Measurements from ENCODE around the gene SLC22A16. TPM values are rescaled to one million over a fixed set of nuclear protein-coding genes. Genes with fewer than 3 reads are reported as not detected.

The SLC22A16 gene
- polyA plus RNA-seq, 3 donors = 0.08 to 0.21 TPM; not detected in 1

- WGBS, 3 donors = 78 to 84% (median 81%) methylated on average over 3 of the region's 3 CpGs
- no peak overlapping the region for H3K27ac ChIP-seq (ENCODE audit: low read depth, low read length)
Measured at GRCh38 chr6:110418594-110418993, 57.8 kb downstream of the SLC22A16 start.

- WGBS, 3 donors = 33 to 49% (median 41%) methylated on average over 12 of the region's 12 CpGs
- H3K27ac ChIP-seq (ENCODE audit: low read depth, low read length) = no peak within 1 kb of the TSS
Measured at GRCh38 chr6:110415086-110415916, 61.1 kb downstream of the SLC22A16 start, which contains the start of gene DDO. TSS of gene DDO (minus strand) at chr6:110415575. CDS start at chr6:110413462, 2,113 bp downstream.

GRCh38 chr6:110414669-110415068, 61.7 kb downstream of the SLC22A16 start:
- WGBS, 3 donors = 44 to 78% (median 59%) methylated on average over 4 of the region's 4 CpGs
- H3K27ac ChIP-seq (ENCODE audit: low read depth, low read length) = no peak overlapping the region

- 87 to 92% (median 88%) methylated on average over 8 of the region's 8 CpGs for WGBS, 3 donors
- no peak overlapping the region for H3K27ac ChIP-seq (ENCODE audit: low read depth, low read length)
Measured at GRCh38 chr6:110412360-110412759, 64.1 kb downstream of the SLC22A16 start.

- WGBS, 3 donors = 53 to 70% (median 61%) methylated on average over 4 of the region's 4 CpGs
- H3K27ac ChIP-seq (ENCODE audit: low read depth, low read length) = no peak overlapping the region
Measured at GRCh38 chr6:110410511-110410910, 65.9 kb downstream of the SLC22A16 start.

- H3K27ac ChIP-seq (ENCODE audit: low read depth, low read length) = no peak overlapping the region
Measured at GRCh38 chr6:110409794-110410193, 66.6 kb downstream of the SLC22A16 start.

- no peak overlapping the region for H3K27ac ChIP-seq (ENCODE audit: low read depth, low read length)
- WGBS, 3 donors = 72 to 80% (median 77%) methylated on average over 6 of the region's 6 CpGs
Measured at GRCh38 chr6:110408901-110409300, 67.5 kb downstream of the SLC22A16 start.

- 43 to 56% (median 48%) methylated on average over 8 of the region's 8 CpGs for WGBS, 3 donors
- H3K27ac ChIP-seq (ENCODE audit: low read depth, low read length) = no peak overlapping the region
Measured at GRCh38 chr6:110404607-110405006, 71.8 kb downstream of the SLC22A16 start.

- WGBS, 3 donors = 86 to 88% (median 88%) methylated on average over 4 of the region's 4 CpGs
- no peak overlapping the region for H3K27ac ChIP-seq (ENCODE audit: low read depth, low read length)
Measured at GRCh38 chr6:110401585-110402176, 74.7 kb downstream of the SLC22A16 start.

GRCh38 chr6:110400208-110400607, 76.2 kb downstream of the SLC22A16 start:
- 51 to 69% (median 59%) methylated on average over 15 to 18 of the region's 18 CpGs for WGBS, 3 donors
- H3K27ac ChIP-seq (ENCODE audit: low read depth, low read length) = no peak overlapping the region

- no peak overlapping the region for H3K27ac ChIP-seq (ENCODE audit: low read depth, low read length)
- 23 to 40% (median 24%) methylated on average over 42 to 43 of the region's 43 CpGs for WGBS, 3 donors
Measured at GRCh38 chr6:110399219-110400071, 77.0 kb downstream of the SLC22A16 start.

GRCh38 chr6:110398778-110399177, 77.6 kb downstream of the SLC22A16 start:
- WGBS, 3 donors = 61 to 91% (median 79%) methylated on average over 4 of the region's 4 CpGs
- H3K27ac ChIP-seq (ENCODE audit: low read depth, low read length) = no peak overlapping the region

GRCh38 chr6:110395221-110395620, 81.2 kb downstream of the SLC22A16 start:
- 40 to 69% (median 44%) methylated on average over 4 of the region's 4 CpGs for WGBS, 3 donors

GRCh38 chr6:110394409-110394808, 82.0 kb downstream of the SLC22A16 start:
- 94 to 98% (median 95%) methylated on average over 4 of the region's 4 CpGs for WGBS, 3 donors
- H3K27ac ChIP-seq (ENCODE audit: low read depth, low read length) = no peak overlapping the region

More at GRCh38 chr6:110395221-110395620, 81.2 kb downstream of the SLC22A16 start:
- H3K27ac ChIP-seq (ENCODE audit: low read depth, low read length) = no peak overlapping the region

- WGBS, 3 donors = 72 to 85% (median 80%) methylated on average over 9 of the region's 9 CpGs
- H3K27ac ChIP-seq (ENCODE audit: low read depth, low read length) = no peak overlapping the region
Measured at GRCh38 chr6:110392727-110393126, 83.7 kb downstream of the SLC22A16 start.

GRCh38 chr6:110390404-110390803, 86.0 kb downstream of the SLC22A16 start:
- 23 to 25% (median 24%) methylated on average over 2 of the region's 2 CpGs for WGBS, 3 donors

GRCh38 chr6:110389689-110390382, 86.6 kb downstream of the SLC22A16 start:
- 59 to 63% (median 59%) methylated on average over 4 of the region's 4 CpGs for WGBS, 3 donors
- H3K27ac ChIP-seq (ENCODE audit: low read depth, low read length) = no peak overlapping the region

More at GRCh38 chr6:110390404-110390803, 86.0 kb downstream of the SLC22A16 start:
- no peak overlapping the region for H3K27ac ChIP-seq (ENCODE audit: low read depth, low read length)

- WGBS, 3 donors = 55 to 76% (median 56%) methylated on average over 2 of the region's 2 CpGs
- H3K27ac ChIP-seq (ENCODE audit: low read depth, low read length) = no peak overlapping the region
Measured at GRCh38 chr6:110387986-110388385, 88.4 kb downstream of the SLC22A16 start.
